HCT116 (cell line): ENCODE results near the gene CASP9. TPM values are rescaled to one million over a fixed set of nuclear protein-coding genes. Genes with fewer than 3 reads are reported as not detected.
"Not testable (repeated sequence)": the region's sequence is repeated elsewhere in the genome, so short reads cannot be mapped to it uniquely, and the experiment has no call there.

Source experiments
- ATAC-seq: fragments of 200-7000 bp; cut with Tn5 transposase; 2 replicates; pipeline ENCODE4 v1.9.1; 2020; ENCODE audit warnings: mild to moderate bottlenecking, moderate library complexity
- BruUV-seq: library from RNA; stranded (reverse); fragments of 400-500 nt; replicated peaks from 2 replicates; lab custom pipeline; 2021; lab: Mats Ljungman, UMichigan
- CTCF ChIA-PET: fragments of 300-600 bp; sonication (Branson Sonifier 250); formaldehyde crosslinking; loops from one replicate; lab custom pipeline; 2021; ENCODE audit warnings: antibody characterized with exemption; lab: Charles Lee
- POLR2A ChIA-PET: fragments of 300-600, 350-600 bp; sonication (Branson Sonifier 250); formaldehyde crosslinking; loops from one replicate; lab custom pipeline; 2021; ENCODE audit warnings: antibody characterized with exemption; lab: Charles Lee
- RAD21 ChIA-PET, 2 experiments: fragments of 300-600 bp; sonication (Branson Sonifier 250); formaldehyde crosslinking; loops; one replicate each; lab custom pipeline; 2023; ENCODE audit warnings: low total read pairs in 2 of 2; ENCODE audit not compliant: uncharacterized antibody in 2 of 2, unreplicated experiment in 2 of 2, low non-redundant PET in 1 of 2; lab: Charles Lee
- DNase-seq: peaks from one replicate; pipeline ENCODE4 v3.0.0-alpha.2; 2010; ENCODE audit warnings: low read depth, low spot score
- H2AFZ ChIP-seq: fragments of 200-600 bp; shearing (Covaris generic), sonication (generic); 2 replicates; pipeline ENCODE4 v1.6.1; 2017; ENCODE audit warnings: low read depth, mixed run types, mixed read lengths, antibody characterized with exemption, low read length; ENCODE audit not compliant: poor library complexity, severe bottlenecking
- H3K27ac ChIP-seq: 2 replicates; pipeline ENCODE4 v1.5.1; 2012; ENCODE audit warnings: low read depth, low read length
- H3K27me3 ChIP-seq: fragments of 200-600 bp; sonication (generic); 2 replicates; pipeline ENCODE4 v1.6.1; 2016; ENCODE audit warnings: mixed run types, low read length, mixed read lengths; ENCODE audit not compliant: insufficient read depth
- H3K36me3 ChIP-seq, 2 experiments: fragments of 200-500 bp in 1 of 2; fragments of 200-600 bp in 1 of 2; sonication (Bioruptor generic) in 1 of 2; sonication (generic) in 1 of 2; 2 replicates each; pipeline versions ENCODE4 v1.5.1 to v1.6.1; 2014 to 2016; ENCODE audit warnings: low read length in 2 of 2, inconsistent platforms in 1 of 2, mixed read lengths in 1 of 2, mixed run types in 1 of 2; ENCODE audit not compliant: insufficient read depth in 2 of 2, control insufficient read depth in 1 of 2
- H3K4me1 ChIP-seq, 2 experiments: fragments of 200-600 bp in 1 of 2; sonication (generic) in 1 of 2; 2 replicates each; pipeline versions ENCODE4 v1.5.1 to v1.6.1; 2012 to 2017; ENCODE audit warnings: low read length in 2 of 2, inconsistent platforms in 1 of 2, mild to moderate bottlenecking in 1 of 2, mixed read lengths in 1 of 2, mixed run types in 1 of 2, moderate library complexity in 1 of 2; ENCODE audit not compliant: insufficient read depth in 2 of 2, control insufficient read depth in 1 of 2
- H3K4me2 ChIP-seq: fragments of 200-600 bp; sonication (generic); 2 replicates; pipeline ENCODE4 v1.6.1; 2017; ENCODE audit warnings: mixed run types, low read length, mixed read lengths
- H3K4me3 ChIP-seq, 2 experiments: fragments of 200-600 bp in 1 of 2; sonication (generic) in 1 of 2; replicated peaks in 1 of 2; 2 replicates each; pipeline ENCODE4 v1.5.1; 2011 to 2016; ENCODE audit warnings: low read length in 2 of 2, control low read depth in 1 of 2, low read depth in 1 of 2, mild to moderate bottlenecking in 1 of 2, mixed read lengths in 1 of 2, mixed run types in 1 of 2
- H3K79me2 ChIP-seq: fragments of 200-600 bp; sonication (generic); 2 replicates; pipeline ENCODE4 v1.6.1; 2017; ENCODE audit warnings: mild to moderate bottlenecking, mixed run types, low read length, moderate library complexity, mixed read lengths; ENCODE audit not compliant: insufficient read depth
- H3K9ac ChIP-seq: fragments of 200-600 bp; sonication (generic); 2 replicates; pipeline ENCODE4 v1.6.1; 2016; ENCODE audit warnings: low read length, mixed read lengths
- H3K9me2 ChIP-seq: fragments of 200-600 bp; sonication (generic), shearing (Covaris generic); 2 replicates; pipeline ENCODE4 v1.6.1; 2017; ENCODE audit warnings: mixed run types, mild to moderate bottlenecking, moderate library complexity; ENCODE audit not compliant: insufficient read depth
- H3K9me3 ChIP-seq, 2 experiments: fragments of 200-500 bp in 1 of 2; fragments of 200-600 bp in 1 of 2; sonication (Bioruptor generic) in 1 of 2; sonication (generic) in 1 of 2; 2 replicates each; pipeline ENCODE4 v1.6.1; 2014 to 2017; ENCODE audit warnings: low read length in 2 of 2, mixed read lengths in 2 of 2, inconsistent platforms in 1 of 2, low read depth in 1 of 2, mild to moderate bottlenecking in 1 of 2, mixed run types in 1 of 2, moderate library complexity in 1 of 2; ENCODE audit not compliant: control insufficient read depth in 1 of 2, insufficient read depth in 1 of 2
- H4K20me1 ChIP-seq: fragments of 200-600 bp; sonication (generic), shearing (Covaris generic); 2 replicates; pipeline ENCODE4 v1.6.1; 2017; ENCODE audit warnings: mixed run types, mild to moderate bottlenecking, moderate library complexity; ENCODE audit not compliant: insufficient read depth
- CEBPB ChIP-seq: IDR thresholded peaks from 2 replicates; pipeline ENCODE4 v1.6.1; 2012; ENCODE audit warnings: low read depth
- EGR1 ChIP-seq: IDR thresholded peaks from 2 replicates; pipeline ENCODE4 v1.6.1; 2012; ENCODE audit warnings: low read depth
- ELF1 ChIP-seq: IDR thresholded peaks from 2 replicates; pipeline ENCODE4 v1.6.1; 2012; ENCODE audit warnings: low read depth, borderline replicate concordance
- EZH2 ChIP-seq: fragments of 200-600 bp; sonication (generic); IDR thresholded peaks from 2 replicates; pipeline ENCODE4 v1.6.1; 2017; ENCODE audit warnings: antibody characterized with exemption, mixed run types
- FOSL1 ChIP-seq: IDR thresholded peaks from 2 replicates; pipeline ENCODE4 v1.6.1; 2012; ENCODE audit warnings: low read depth
- JUND ChIP-seq: IDR thresholded peaks from 2 replicates; pipeline ENCODE4 v1.6.1; 2012
- POLR2AphosphoS5 ChIP-seq: IDR thresholded peaks from 2 replicates; pipeline ENCODE4 v1.6.1; 2011; ENCODE audit warnings: mild to moderate bottlenecking, low read depth, low read length, moderate library complexity
- SP1 ChIP-seq: IDR thresholded peaks from 2 replicates; pipeline ENCODE4 v1.6.1; 2012; ENCODE audit warnings: low read depth
- SRF ChIP-seq: IDR thresholded peaks from 2 replicates; pipeline ENCODE4 v1.6.1; 2012; ENCODE audit warnings: low read depth
- YY1 ChIP-seq: IDR thresholded peaks from 2 replicates; pipeline ENCODE4 v1.6.1; 2011; ENCODE audit warnings: low read length, low read depth, moderate library complexity, mild to moderate bottlenecking; ENCODE audit not compliant: insufficient replicate concordance; ENCODE audit errors: extremely low read depth
- ZBTB33 ChIP-seq: IDR thresholded peaks from 2 replicates; pipeline ENCODE4 v1.6.1; 2011; ENCODE audit warnings: mild to moderate bottlenecking, low read length, moderate library complexity; ENCODE audit not compliant: insufficient replicate concordance; ENCODE audit errors: extremely low read depth
- ZFX ChIP-seq: fragments of 450-650 bp; IDR thresholded peaks from 2 replicates; pipeline ENCODE4 v1.6.1; 2017
- intact Hi-C: fragments of 100-400 bp; cut with micrococcal nuclease; formaldehyde crosslinking; loops from 2 replicates; pipeline ENCODE4 v1.10.0; 2022
- total RNA-seq: library from RNA; stranded (reverse); gene quantifications from one replicate; pipeline ENCODE4 v1.2.1, GENCODE V29; 2021; ENCODE audit not compliant: unreplicated experiment
- TF ChIP-seq, protein P1 (sequence below): IDR thresholded peaks from 2 replicates; pipeline ENCODE4 v1.6.1; 2012; ENCODE audit warnings: low read depth
- TF ChIP-seq, protein P2 (sequence below): IDR thresholded peaks from 2 replicates; pipeline ENCODE4 v1.6.1; 2012

CASP9 gene
- total RNA-seq, 1 experiment from 2014 or later, result 10.6 TPM

DNA sequence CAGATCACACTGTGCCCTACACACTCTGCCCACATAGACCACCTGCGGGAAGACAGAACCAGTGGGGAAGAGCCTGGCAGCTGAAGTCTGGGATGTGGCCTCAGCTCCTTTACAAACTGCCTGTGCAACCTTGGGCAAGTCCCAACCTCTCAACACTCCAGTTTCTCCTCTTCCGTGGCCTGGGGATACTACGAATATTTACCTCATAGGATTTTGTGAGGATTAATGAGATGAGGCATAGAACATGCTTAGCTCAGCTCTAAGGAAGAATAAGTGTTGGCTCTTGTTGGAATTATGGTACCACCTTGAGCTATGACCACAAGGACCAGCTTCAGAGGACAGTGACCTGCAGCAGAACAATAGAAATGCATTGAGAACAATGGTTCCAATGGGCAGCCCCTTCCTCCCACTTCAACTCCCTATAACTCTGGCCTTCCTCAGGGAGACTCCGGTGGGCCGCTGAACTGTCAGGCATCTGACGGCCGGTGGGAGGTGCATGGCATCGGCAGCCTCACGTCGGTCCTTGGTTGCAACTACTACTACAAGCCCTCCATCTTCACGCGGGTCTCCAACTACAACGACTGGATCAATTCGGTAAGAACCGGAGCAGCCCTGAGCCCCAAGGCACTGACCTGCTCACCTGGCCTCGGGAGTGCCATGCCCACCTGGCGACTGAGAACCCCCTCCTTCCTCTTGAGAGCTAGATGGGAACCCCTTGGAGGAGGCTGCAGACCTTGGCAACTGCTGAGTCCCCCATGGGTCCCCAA lies 37.0 kb downstream of the CASP9 start:
- DNase-seq, H3K9ac ChIP-seq, H3K4me1 ChIP-seq, H3K27ac ChIP-seq, H3K9me2 ChIP-seq, RAD21 ChIA-PET, H2AFZ ChIP-seq, CTCF ChIA-PET, H3K4me2 ChIP-seq, H3K4me3 ChIP-seq, H3K9me3 ChIP-seq, H4K20me1 ChIP-seq, POLR2A ChIA-PET, BruUV-seq, H3K36me3 ChIP-seq, intact Hi-C loops, H3K27me3 ChIP-seq, H3K79me2 ChIP-seq, ATAC-seq: not testable (repeated sequence)

- POLR2A ChIA-PET, result no interaction called here
- H4K20me1 ChIP-seq, result no peaks in the 10 kb centered on the region
- TF ChIP-seq SRF (no peak), YY1 (no peak), ELF1 (no peak), SP1 (no peak), CEBPB (no peak), ZBTB33 (no peak), EZH2 (no peak), FOSL1 (no peak), JUND (no peak), EGR1 (no peak), POLR2AphosphoS5 (no peak), ZFX (no peak)
- TF ChIP-seq, protein P1, sequence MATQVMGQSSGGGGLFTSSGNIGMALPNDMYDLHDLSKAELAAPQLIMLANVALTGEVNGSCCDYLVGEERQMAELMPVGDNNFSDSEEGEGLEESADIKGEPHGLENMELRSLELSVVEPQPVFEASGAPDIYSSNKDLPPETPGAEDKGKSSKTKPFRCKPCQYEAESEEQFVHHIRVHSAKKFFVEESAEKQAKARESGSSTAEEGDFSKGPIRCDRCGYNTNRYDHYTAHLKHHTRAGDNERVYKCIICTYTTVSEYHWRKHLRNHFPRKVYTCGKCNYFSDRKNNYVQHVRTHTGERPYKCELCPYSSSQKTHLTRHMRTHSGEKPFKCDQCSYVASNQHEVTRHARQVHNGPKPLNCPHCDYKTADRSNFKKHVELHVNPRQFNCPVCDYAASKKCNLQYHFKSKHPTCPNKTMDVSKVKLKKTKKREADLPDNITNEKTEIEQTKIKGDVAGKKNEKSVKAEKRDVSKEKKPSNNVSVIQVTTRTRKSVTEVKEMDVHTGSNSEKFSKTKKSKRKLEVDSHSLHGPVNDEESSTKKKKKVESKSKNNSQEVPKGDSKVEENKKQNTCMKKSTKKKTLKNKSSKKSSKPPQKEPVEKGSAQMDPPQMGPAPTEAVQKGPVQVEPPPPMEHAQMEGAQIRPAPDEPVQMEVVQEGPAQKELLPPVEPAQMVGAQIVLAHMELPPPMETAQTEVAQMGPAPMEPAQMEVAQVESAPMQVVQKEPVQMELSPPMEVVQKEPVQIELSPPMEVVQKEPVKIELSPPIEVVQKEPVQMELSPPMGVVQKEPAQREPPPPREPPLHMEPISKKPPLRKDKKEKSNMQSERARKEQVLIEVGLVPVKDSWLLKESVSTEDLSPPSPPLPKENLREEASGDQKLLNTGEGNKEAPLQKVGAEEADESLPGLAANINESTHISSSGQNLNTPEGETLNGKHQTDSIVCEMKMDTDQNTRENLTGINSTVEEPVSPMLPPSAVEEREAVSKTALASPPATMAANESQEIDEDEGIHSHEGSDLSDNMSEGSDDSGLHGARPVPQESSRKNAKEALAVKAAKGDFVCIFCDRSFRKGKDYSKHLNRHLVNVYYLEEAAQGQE, result no peak
- TF ChIP-seq, protein P2, sequence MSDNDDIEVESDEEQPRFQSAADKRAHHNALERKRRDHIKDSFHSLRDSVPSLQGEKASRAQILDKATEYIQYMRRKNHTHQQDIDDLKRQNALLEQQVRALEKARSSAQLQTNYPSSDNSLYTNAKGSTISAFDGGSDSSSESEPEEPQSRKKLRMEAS, result no peak
These were observed 38.4 kb downstream of the CASP9 start for GRCh38 chr1:15485636-15486035.

More at GRCh38 chr1:15485636-15486035, 38.4 kb downstream of the CASP9 start:
- no TSS peak for BruUV-seq
- Histone ChIP-seq H2AFZ (no peak overlapping the region), H3K9me2 (no peaks in the 10 kb centered on the region), H3K9ac (no peak overlapping the region), H3K27ac (no peak overlapping the region), H3K9me3 (no peaks in the 10 kb centered on the region), H3K4me1 (no peaks in the 10 kb centered on the region), H3K27me3 (no peaks in the 10 kb centered on the region), H3K36me3 (no peaks in the 10 kb centered on the region), H3K4me2 (no peak overlapping the region), H3K4me3 (no peak overlapping the region), H3K79me2 (no peaks in the 10 kb centered on the region)
- DNase-seq (no peak), ATAC-seq (no peak)
- ChIA-PET CTCF (no interaction called here), RAD21 (no interaction called here)
- intact Hi-C loops, result no loop called here
